Stimulated activated CD8-positive, alpha-beta memory T cell treated with anti-CD3 and anti-CD28 coated beads, Interleukin-4, amount 100 ng/mL, for 24 hours (primary cell): Measurements from ENCODE around the gene MC1R.
"Not testable (repeated sequence)": the region's sequence is repeated elsewhere in the genome, so short reads cannot be mapped to it uniquely, and the experiment has no call there.

Experiments
- DNase-seq: peaks from one replicate; pipeline ENCODE4 v3.0.0-alpha.2; 2020; ENCODE audit warnings: low read depth

The MC1R gene

DNA sequence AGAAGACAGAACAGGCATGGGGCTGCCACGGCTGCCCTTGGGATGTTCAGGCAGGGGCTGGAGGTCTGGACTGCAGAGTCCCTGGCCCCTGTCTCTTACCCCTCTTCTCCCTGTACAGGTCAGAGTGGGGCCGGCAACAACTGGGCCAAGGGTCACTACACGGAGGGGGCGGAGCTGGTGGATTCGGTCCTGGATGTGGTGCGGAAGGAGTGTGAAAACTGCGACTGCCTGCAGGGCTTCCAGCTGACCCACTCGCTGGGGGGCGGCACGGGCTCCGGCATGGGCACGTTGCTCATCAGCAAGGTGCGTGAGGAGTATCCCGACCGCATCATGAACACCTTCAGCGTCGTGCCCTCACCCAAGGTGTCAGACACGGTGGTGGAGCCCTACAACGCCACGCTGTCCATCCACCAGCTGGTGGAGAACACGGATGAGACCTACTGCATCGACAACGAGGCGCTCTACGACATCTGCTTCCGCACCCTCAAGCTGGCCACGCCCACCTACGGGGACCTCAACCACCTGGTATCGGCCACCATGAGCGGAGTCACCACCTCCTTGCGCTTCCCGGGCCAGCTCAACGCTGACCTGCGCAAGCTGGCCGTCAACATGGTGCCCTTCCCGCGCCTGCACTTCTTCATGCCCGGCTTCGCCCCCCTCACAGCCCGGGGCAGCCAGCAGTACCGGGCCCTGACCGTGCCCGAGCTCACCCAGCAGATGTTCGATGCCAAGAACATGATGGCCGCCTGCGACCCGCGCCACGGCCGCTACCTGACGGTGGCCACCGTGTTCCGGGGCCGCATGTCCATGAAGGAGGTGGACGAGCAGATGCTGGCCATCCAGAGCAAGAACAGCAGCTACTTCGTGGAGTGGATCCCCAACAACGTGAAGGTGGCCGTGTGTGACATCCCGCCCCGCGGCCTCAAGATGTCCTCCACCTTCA is 16.2 kb downstream of the MC1R start:
- DNase-seq = no peak

DNA sequence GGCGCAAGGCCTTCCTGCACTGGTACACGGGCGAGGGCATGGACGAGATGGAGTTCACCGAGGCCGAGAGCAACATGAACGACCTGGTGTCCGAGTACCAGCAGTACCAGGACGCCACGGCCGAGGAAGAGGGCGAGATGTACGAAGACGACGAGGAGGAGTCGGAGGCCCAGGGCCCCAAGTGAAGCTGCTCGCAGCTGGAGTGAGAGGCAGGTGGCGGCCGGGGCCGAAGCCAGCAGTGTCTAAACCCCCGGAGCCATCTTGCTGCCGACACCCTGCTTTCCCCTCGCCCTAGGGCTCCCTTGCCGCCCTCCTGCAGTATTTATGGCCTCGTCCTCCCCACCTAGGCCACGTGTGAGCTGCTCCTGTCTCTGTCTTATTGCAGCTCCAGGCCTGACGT is 17.0 kb downstream of the MC1R start:
- not testable (repeated sequence) for DNase-seq

DNA sequence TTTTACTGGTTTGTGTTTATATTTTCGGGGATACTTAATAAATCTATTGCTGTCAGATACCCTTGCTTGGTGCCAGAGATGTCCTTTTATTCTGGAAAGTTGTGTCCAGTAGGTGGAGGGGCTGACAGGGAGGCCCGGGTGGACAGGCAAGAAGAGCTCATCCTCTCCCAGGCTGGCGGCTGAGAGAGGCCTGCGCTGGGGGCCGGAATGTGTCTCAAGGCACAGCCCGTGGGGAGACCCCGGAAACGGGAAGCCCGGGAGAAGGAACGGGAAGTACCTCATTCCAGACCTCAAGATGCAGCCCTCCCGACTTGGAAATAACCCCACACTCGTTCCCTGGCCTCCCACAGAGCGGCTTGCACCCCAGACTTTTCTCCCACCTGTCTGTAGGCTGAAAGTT is 17.4 kb downstream of the MC1R start:
- no peak for DNase-seq

DNA sequence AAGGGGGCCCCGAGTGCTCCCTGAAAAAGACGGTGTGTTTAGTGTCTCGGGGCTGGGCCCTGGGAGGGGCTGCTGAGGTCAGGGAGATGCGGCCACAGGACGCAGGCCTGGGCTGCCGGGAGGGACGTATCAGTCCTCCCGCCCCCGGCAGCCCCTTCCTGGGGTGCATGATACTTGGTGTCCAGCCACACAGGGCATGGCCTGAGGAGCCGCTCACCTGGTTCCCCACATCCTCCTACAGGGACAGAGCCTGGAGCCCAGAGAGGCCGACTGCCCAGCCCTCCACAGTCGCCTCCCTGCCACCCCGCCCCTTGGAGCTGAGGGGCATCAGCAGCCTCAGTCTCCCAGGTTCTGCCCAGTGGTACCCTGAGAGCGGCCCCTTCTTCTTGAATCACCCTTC is 17.8 kb downstream of the MC1R start:
- DNase-seq = no peak

DNA sequence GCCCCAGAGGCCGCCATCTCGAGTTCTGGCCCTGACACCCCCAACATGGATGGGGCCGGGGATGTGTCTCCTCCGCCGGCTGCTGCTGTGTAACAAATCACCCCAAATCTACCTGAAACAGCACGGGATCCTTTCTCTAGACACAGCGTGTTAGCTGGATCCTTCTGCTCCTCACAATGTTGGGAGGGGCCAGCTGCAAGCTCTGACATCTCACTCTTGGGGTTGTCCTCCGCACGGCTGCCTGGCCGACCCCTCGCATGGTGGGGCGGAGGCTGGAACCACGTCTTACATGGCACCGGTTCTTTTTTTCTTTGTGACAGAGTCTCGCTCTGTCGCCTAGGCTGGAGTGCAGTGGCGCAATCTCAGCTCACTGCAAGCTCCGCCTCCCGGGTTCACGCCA is 18.3 kb downstream of the MC1R start:
- no peak for DNase-seq

DNA sequence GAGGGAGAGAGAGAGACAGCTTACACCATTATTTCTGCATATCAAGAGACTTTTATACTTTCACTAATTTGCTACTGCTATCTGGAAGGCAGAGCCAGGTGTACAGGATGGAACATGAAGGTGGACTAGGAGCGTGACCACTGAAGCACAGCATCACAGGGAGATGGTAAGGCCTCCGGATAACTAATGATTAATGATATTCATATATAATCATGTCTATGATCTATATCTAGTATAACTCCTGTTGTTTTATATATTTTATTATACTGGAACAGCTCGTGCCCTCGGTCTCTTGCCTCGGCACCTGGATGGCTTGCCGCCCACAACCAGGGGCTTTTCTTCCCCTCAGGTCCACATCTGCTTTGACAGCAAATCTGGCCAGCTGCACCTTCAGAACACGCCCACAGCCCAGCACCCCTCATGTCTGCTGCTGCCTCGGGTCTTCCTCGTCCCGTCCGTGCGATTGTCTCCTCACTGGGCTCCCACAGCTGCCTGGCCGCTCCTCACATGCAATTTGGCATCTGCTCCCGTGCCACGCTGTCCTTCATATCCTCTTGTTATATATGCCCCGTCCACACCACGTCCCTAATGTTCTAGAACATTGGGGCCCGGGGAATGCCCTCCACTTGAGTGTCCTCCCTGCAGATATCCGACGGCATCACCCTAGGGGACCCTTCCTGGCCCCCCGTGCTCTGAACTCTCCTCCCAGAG is 19.7 kb downstream of the MC1R start:
- DNase-seq = no peak

DNA sequence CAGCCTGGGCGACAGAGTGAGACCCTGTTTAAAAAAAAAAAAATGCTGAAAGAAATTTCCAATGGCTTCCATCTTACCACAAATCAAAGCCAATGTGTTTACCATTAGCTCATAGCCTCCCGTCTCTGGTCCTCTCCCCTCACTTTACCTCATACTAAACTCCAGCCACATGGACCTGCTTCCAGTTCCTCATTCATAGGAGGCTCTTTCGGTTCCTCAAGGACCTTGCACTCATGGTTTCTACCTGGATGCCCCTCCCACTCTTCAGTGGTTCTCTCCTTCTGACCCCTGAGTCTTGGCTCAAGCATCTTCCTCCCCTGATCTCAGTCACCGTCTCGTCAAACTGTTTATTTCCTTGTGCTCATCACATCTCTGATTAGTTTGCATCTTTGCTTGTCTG is 26.1 kb downstream of the MC1R start:
- DNase-seq = no peak

DNA sequence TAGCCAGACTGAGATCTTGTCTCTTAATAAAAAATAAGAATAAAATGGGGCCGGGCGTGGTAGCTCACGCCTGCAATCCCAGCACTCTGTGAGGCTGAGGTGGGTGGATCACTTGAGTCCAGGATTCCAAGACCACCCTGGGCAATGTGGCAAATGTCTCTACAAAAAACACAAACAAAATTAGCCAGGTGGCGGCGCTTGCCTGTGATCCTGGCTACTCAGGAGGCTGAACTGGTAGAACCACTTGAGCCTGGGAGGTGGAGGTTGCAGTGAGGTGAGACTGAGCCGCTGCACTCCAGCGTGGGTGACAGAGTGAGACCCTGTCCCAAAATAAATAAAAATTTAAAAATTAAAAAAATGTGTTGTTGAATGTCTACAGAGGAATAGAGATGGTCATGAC is 27.0 kb downstream of the MC1R start:
- DNase-seq = no peak

DNA sequence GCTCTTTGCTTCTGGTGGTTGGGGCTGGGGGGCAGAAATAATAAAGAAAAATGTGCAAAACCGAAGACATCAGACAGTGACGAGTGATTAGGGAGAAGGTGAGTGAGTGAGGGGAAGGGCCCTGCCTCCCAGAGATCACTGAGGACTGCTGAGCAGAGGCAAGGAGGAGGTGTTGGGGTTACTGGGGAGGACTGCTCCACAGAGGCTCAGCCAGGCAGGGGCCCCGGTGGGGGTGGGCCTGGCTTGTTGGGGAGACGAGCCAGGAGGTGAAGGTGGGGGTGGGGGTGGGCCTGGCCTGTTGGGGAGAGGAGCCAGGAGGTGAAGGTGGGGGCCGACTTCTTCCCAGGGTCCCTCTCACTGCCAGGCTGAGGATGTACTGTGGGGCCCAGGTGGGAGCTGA is 27.9 kb downstream of the MC1R start:
- no peak for DNase-seq

DNA sequence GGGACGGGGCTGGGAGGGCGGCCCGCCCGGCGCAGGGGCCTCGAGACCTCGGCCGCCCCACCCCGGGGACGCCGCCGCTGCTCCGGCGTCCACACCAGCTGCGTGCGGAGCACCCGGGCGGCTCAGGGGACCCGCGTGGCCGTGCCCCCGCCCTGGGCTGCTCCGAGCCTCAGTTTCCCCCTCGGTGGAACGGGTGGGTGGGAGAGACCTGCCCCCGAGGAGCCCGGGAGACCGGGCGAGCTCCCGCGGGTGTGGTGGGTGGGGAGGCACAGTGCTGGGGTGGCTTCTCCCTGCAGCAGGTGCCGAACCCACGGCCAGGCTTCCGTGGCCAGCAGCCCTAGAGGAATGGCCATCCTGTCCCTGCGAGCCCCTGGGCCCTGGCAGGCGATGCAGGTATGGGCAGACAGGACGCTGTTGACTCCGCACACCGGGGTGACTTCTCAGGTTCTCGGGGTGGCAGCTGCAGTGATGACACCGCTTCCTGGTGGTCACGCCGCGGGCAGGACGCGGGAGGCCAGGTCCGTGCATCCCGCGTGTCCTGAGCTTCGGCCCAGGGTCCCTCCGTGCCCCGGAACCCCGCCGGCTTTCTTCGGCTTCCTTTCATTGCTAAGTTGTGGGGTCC is 30.6 kb downstream of the MC1R start:
- DNase-seq = no peak

DNA sequence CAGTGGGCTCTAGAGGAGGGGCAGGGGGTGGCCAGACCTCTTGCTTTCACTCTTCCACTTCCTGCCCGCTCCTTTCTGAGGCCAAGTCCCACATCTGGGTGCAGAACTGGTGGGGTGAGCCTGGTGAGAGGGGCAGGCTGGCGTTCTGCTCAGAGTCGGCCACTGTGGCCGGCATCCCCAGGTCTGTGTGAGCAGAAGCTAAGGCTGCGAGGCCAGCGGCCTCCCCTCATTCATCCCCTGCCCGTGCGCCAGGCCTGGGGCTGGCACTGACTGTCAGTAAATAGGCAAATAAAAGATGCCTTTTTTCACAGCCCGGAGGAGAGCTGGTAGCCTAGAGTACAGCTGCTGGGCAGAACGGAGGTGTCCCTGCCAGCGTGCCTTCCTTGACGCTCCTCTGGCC is 31.1 kb downstream of the MC1R start:
- no peak for DNase-seq

DNA sequence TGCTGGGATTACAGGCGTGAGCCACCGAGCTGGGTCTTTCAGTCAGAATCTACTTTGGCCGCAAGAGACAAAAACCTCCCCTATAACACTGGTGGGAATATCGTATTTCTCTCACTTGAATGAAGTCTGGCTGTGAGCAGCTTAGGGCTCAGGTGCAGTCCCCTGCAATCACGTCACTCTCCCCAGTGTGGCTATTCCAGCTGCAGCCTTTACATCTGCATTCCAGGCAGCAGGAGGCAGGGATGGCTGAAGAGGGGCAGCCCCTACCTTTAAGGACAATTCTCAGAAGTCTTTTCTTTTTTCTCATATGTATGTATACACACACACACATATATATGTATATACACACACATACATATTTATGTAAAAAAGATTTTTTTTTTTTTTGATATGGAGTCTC is 32.8 kb downstream of the MC1R start:
- no peak for DNase-seq

DNA sequence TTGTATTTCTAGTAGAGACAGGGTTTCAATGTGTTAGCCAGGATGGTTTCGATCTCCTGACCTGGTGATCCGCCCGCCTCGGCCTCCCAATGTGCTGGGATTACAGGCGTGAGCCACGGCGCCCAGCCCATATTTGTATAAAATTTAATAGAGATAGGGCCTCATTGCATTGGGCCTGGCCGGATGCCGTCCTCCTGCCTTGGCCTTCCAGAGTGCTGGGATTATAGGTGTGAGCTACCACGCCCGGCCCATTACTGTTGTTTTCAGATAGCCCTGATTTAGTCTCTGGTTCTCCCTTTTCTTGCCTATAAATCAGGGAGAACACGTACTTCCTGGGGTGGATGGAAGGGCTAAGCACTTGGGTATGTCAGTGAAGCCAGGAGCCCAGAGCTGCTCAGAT is 33.4 kb downstream of the MC1R start:
- no peak for DNase-seq

DNA sequence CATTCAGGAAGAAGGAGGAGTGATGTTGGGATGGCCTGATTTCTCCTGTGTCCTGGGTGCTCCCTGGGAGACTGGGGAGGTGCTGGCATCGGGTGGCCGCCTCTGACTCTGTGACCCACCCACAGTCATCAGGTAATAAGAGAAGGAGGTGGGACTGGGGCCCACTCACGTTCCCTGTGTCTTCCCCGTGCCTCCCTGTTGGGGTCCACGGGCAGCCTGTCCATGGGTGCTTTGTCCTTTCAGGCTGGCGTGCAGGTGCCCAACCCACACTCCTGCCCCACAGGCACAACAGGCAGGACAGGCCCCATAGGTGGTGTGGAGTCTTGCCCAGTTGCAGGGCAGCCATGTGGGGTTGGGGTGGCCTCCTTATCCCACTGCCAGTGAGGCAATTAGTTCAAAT is 33.9 kb downstream of the MC1R start:
- DNase-seq = no peak

DNA sequence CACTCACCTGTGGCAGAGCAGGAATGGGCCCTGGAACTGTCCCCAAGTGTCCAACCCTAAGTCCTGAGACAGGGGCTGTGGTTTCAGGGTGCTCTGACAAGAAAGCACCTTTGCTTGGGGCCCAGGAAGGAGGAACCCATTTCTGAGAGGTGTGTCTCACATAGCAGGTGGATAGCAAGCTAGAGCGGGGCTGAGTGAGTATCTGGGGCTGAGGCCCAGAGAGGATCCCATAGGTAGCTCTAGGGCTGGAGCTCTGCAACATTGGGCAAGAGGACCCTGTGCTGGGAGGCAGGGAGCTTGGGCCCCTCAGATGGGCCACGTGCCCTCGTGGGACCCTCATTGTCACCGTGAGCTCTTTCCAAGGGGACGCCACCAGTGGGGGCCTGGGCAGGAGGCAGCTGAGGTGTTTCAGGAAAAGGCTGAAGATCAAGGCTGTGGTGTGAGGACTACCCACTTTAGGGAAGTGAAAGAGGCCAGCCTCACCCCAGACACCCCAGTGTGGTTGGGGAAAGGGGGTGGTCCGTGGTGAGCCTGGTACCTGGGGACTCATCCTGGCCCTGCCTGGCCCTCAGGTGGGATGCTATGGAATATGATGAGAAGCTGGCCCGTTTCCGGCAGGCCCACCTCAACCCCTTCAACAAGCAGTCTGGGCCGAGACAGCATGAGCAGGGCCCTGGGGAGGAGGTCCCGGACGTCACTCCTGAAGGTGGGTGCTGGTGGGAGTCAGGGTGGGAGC is 35.2 kb downstream of the MC1R start:
- no peak for DNase-seq

DNA sequence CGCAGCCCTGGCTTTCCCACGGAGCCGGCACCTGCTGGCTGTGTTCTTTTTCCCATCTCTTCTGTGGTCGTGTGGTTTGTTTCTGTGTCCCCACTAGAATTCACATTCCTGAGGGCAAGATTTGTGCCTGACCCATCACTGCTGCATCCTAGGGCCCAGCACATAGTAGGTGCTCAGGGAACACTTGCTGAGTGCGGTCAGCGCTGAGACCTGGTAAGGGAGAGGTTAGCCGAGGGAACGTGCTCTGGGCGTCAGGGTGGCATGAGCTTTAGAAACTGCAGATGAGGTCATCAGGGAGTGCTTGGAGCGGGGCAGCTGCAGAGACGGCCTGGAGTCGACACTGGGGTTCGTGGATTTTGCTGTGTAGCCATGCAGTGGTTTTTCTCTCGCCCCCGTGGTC is 35.8 kb downstream of the MC1R start:
- no peak for DNase-seq

DNA sequence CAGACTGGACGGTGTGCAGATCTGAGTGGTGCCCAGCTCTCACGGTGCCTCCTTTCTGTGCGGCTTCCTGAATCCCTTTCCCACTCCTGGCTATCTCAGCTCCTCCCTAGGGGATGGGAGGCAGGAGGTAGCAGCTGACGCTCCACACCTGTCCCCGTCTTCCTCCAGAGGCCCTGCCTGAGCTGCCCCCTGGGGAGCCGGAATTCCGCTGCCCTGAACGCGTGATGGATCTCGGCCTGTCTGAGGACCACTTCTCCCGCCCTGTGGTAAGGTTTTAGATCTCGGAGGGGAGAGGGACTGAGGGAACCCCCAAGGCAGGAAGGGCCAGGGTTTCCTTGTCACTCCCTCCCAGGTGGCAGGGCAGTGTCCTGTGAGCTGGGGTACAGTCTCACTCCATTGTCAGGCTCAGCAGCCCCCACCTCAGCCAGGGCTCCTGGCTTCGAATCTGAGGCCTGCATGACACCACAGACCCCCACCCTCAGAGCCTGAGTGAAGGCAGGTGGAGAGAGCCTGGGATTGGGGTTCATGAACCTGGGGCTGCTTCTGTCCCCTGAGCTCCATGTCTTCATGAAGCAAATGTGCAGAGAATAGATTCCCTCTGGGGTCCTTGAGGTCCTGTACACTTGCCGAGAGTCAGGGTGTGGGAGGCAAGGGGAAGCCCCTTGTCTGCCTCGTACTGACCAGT is 36.5 kb downstream of the MC1R start:
- DNase-seq = no peak

DNA sequence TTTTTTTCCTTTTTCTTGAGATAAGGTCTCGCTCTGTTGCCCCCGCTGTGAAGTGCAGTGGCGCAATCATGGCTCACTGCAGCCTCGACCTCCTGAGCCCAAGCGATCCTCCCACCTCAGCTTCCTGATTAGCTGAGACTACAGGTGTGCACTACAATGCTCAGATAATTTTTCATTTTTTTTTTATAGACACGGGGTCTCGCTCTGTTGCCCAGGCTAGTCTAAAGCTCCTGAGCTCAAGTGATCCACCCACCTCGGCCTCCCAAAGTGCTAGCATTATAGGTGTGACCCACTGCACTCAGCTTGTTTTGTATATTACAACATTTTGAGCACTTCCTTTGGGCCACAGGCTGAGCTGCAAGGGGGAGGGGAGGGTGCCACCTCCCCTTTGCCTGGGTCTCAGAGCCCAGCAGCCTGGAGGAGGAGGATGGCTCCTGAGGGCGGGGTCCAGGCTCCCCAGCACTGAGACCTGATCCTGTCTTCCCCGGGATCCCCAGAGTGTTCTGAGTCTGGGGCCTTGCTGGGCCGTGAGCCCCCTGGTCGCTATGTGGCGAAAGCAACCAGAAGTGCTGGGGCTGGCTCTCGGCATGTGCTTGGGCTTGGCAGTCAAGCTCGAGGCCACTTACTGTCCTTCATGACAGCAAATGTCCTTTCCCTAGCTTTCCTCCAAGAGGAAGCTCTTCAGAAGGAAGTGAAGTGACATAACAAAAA is 38.0 kb downstream of the MC1R start:
- DNase-seq = no peak

DNA sequence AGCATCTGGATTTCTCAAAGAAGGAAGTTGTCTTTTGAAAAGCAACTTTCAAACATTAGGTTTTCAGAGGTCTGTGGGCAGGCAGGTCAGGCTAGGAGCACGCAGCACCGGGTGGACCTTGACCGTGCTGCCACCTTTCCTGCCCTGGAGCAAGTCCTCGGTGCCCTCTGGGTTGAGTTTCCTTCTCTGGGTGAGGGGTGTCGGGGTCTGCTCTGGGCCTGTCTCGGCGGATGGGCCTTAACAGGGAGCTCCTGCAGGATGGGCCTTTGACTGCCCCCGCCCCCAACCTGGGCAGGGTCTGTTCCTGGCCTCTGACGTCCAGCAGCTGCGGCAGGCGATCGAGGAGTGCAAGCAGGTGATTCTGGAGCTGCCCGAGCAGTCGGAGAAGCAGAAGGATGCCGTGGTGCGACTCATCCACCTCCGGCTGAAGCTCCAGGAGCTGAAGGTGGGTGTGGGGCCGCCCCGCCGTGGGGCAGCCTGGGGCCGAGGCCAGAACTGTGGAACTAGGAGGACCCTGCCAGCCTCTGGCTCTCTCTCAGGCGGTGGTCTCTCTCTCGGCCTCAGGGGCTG is 38.6 kb downstream of the MC1R start:
- no peak for DNase-seq

DNA sequence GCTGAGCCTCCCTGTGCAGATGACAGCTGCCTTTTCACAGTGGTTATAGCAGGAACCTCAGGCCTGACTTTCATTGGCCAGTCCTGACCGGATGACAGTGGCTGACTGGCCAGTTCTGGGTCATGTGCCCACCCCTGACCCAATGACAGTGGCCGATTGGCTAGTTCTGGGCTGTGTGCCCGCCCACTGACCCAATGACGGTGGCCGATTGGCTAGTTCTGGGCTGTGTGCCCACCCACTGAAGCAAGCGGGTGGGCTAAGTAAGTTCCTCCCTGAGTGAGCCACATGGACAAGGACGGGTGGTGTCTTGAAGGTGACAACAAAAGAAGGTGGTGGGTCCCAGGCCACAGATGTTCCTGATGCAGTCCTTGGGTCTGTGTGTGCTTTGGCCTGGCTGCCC is 39.4 kb downstream of the MC1R start:
- DNase-seq = no peak

DNA sequence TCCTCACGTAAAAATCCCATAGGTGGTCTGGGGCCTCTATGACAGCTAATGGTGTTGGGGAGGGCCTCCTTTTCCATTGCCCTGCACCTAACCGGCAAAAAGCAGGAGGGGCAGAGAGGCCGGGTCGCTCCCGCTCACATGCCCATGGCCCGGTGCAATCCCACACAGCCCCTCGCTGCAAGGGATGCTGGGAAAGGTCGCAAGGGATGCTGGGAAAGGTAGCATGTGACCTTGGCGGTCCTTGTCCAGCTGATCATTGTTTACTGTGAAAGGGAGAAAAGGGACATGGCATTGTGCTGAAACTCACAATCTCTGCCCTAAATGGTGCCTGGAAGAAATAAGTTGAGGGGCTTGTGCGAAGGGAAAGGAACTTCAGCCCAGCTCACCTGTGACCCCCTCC is 39.9 kb downstream of the MC1R start:
- no peak for DNase-seq
